Endothelial cell of umbilical vein (primary cell): ENCODE measurements around the gene C16orf78. TPM values are rescaled to one million over a fixed set of nuclear protein-coding genes. Genes with fewer than 3 reads are reported as not detected.

Source experiments
- BruUV-seq: library from RNA; stranded (reverse); fragments of 400-500 nt; replicated peaks from 2 replicates; lab custom pipeline; 2021; lab: Mats Ljungman, UMichigan
- CTCF ChIA-PET: fragments of 300-600, 350-600 bp; sonication (Branson Sonifier 250); formaldehyde crosslinking; loops from one replicate; lab custom pipeline; 2021; ENCODE audit warnings: antibody characterized with exemption, inconsistent platforms; lab: Charles Lee
- POLR2A ChIA-PET: fragments of 300-600, 350-600 bp; sonication (Branson Sonifier 250); formaldehyde crosslinking; loops from one replicate; lab custom pipeline; 2021; ENCODE audit warnings: antibody characterized with exemption, inconsistent platforms; lab: Charles Lee
- DNase-seq: peaks from one replicate; pipeline ENCODE4 v3.0.0-alpha.2; 2011; ENCODE audit warnings: low read depth, low spot score
- FAIRE-seq: peaks from 2 replicates; lab custom pipeline; 2011; peaks lifted over from hg19 to GRCh38; lab: Jason Lieb, UNC
- H2AFZ ChIP-seq: 2 replicates; pipeline ENCODE4 v1.6.0; 2012; ENCODE audit warnings: low read depth, low read length, control low read depth, inconsistent platforms
- H3K27ac ChIP-seq: 2 replicates; pipeline ENCODE4 v1.5.1; 2011; ENCODE audit warnings: low read depth, mild to moderate bottlenecking, control low read depth, low read length, moderate library complexity; ENCODE audit not compliant: insufficient read depth
- H3K27me3 ChIP-seq, 2 experiments: 2 replicates each; pipeline versions ENCODE4 v1.6.0 to v1.6.1; 2011; ENCODE audit warnings: low read length in 2 of 2, mixed read lengths in 1 of 2; ENCODE audit not compliant: control insufficient read depth in 2 of 2, insufficient read depth in 2 of 2
- H3K36me3 ChIP-seq, 2 experiments: 2 replicates in 1 of 2; 3 replicates in 1 of 2; pipeline ENCODE4 v1.5.1; 2011; ENCODE audit warnings: low read length in 2 of 2, mild to moderate bottlenecking in 1 of 2, moderate library complexity in 1 of 2; ENCODE audit not compliant: control insufficient read depth in 2 of 2, insufficient read depth in 2 of 2; ENCODE audit errors: extremely low read depth in 1 of 2
- H3K4me1 ChIP-seq: 3 replicates; pipeline ENCODE4 v1.5.1; 2011; ENCODE audit warnings: mild to moderate bottlenecking, low read length; ENCODE audit not compliant: control insufficient read depth, insufficient read depth; ENCODE audit errors: extremely low read depth
- H3K4me2 ChIP-seq: 2 replicates; pipeline ENCODE4 v1.6.1; 2011; ENCODE audit warnings: low read length, control low read depth, mixed read lengths; ENCODE audit not compliant: insufficient read depth
- H3K4me3 ChIP-seq, 3 experiments: fragments of 200-600 bp in 1 of 3; sonication (generic), shearing (Covaris generic) in 1 of 3; replicated peaks in 1 of 3; 2 replicates each; pipeline ENCODE4 v1.5.1; 2011 to 2016; ENCODE audit warnings: control low read depth in 3 of 3, low read length in 3 of 3, mild to moderate bottlenecking in 2 of 3, inconsistent platforms in 1 of 3, low read depth in 1 of 3, moderate library complexity in 1 of 3; ENCODE audit not compliant: insufficient read depth in 1 of 3
- H3K79me2 ChIP-seq: 2 replicates; pipeline ENCODE4 v1.6.0; 2012; ENCODE audit warnings: low read length, inconsistent platforms; ENCODE audit not compliant: control insufficient read depth, insufficient read depth
- H3K9ac ChIP-seq: replicated peaks from 2 replicates; pipeline ENCODE3; 2011; ENCODE audit warnings: low read length, control low read depth; ENCODE audit not compliant: insufficient read depth; ENCODE audit errors: extremely low read depth
- H3K9me1 ChIP-seq: replicated peaks from 3 replicates; pipeline ENCODE4 v1.6.0; 2011; ENCODE audit warnings: mild to moderate bottlenecking, low read length; ENCODE audit not compliant: control insufficient read depth, insufficient read depth; ENCODE audit errors: extremely low read depth
- H3K9me3 ChIP-seq: replicated peaks from 2 replicates; pipeline ENCODE4 v1.5.1; 2012; ENCODE audit warnings: low read length, inconsistent platforms; ENCODE audit not compliant: control insufficient read depth, insufficient read depth
- H4K20me1 ChIP-seq: replicated peaks from 2 replicates; pipeline ENCODE3; 2011; ENCODE audit warnings: mild to moderate bottlenecking, low read length; ENCODE audit not compliant: control insufficient read depth, insufficient read depth; ENCODE audit errors: extremely low read depth
- EZH2 ChIP-seq: IDR thresholded peaks from 2 replicates; pipeline ENCODE4 v1.6.1; 2012; ENCODE audit warnings: borderline replicate concordance, low read depth, mild to moderate bottlenecking, moderate library complexity, low read length, inconsistent platforms; ENCODE audit not compliant: severe bottlenecking
- FOS ChIP-seq: IDR thresholded peaks from 2 replicates; pipeline ENCODE4 v1.6.1; 2011; ENCODE audit warnings: mild to moderate bottlenecking, low read length, moderate library complexity, borderline replicate concordance; ENCODE audit not compliant: insufficient read depth
- GATA2 ChIP-seq: IDR thresholded peaks from 2 replicates; pipeline ENCODE4 v1.7.0; 2011; ENCODE audit warnings: low read depth, mild to moderate bottlenecking, moderate library complexity, mixed read lengths, low read length; ENCODE audit not compliant: insufficient read length, insufficient read depth
- JUN ChIP-seq: IDR thresholded peaks from 2 replicates; pipeline ENCODE4 v1.6.1; 2011; ENCODE audit warnings: borderline replicate concordance, low read depth; ENCODE audit not compliant: insufficient read length, insufficient read depth
- MYC ChIP-seq: IDR thresholded peaks from one replicate; pipeline ENCODE4 v1.6.1; 2011; ENCODE audit warnings: mild to moderate bottlenecking, low read depth, low read length
- POLR2A ChIP-seq: IDR thresholded peaks from 2 replicates; pipeline ENCODE4 v1.6.1; 2012; ENCODE audit warnings: low read depth, mild to moderate bottlenecking, control low read depth, low read length
- POLR2AphosphoS5 ChIP-seq: IDR thresholded peaks from 2 replicates; pipeline ENCODE4 v1.6.1; 2012; ENCODE audit warnings: low read depth, mild to moderate bottlenecking, control low read depth, low read length, moderate library complexity; ENCODE audit not compliant: insufficient read depth
- dilution Hi-C: fragments of 300-500 bp; cut with MboI; formaldehyde crosslinking; loops from one replicate; pipeline ENCODE4 v1.15.0; 2019; ENCODE audit warnings: low sequenced_read_pairs; ENCODE audit not compliant: extremely low pct_ligation_motif_present
- intact Hi-C: fragments of 100-400 bp; cut with micrococcal nuclease; formaldehyde crosslinking; loops from one replicate; pipeline ENCODE4 v1.10.0; 2022
- polyA plus RNA-seq, 4 experiments: library from polyadenylated mRNA; depleted of rRNA in 3 of 4; stranded (reverse) in 3 of 4; unstranded in 1 of 4; fragments of >200 nt; gene quantifications; 2 replicates each; pipeline versions ENCODE4 v1.2.1 to v1.2.3, GENCODE V29; 2011 to 2012; ENCODE audit warnings: missing spikeins in 1 of 4
- total RNA-seq: library from RNA; stranded (reverse); gene quantifications from 2 replicates; pipeline ENCODE4 v1.2.3, GENCODE V29; 2021
- TF ChIP-seq, protein P1 (sequence below), 2 donors: IDR thresholded peaks; 1 replicate in 1 of 2; 2 replicates in 1 of 2; pipeline ENCODE4 v1.5.1; 2011; ENCODE audit warnings: low read length in 2 of 2, mild to moderate bottlenecking in 2 of 2, moderate library complexity in 2 of 2, control low read depth in 1 of 2, inconsistent platforms in 1 of 2, low read depth in 1 of 2; ENCODE audit not compliant: insufficient read depth in 1 of 2; ENCODE audit errors: extremely low read depth in 1 of 2
- TF ChIP-seq, protein P2 (sequence below): IDR thresholded peaks from 2 replicates; pipeline ENCODE4 v1.6.1; 2011; ENCODE audit not compliant: insufficient read depth, insufficient read length

The C16orf78 gene
- total and polyA plus RNA-seq, 2 donors (not counting 3 experiments of a cell fraction or from before 2014, with no cell fraction given) = not detected

DNA sequence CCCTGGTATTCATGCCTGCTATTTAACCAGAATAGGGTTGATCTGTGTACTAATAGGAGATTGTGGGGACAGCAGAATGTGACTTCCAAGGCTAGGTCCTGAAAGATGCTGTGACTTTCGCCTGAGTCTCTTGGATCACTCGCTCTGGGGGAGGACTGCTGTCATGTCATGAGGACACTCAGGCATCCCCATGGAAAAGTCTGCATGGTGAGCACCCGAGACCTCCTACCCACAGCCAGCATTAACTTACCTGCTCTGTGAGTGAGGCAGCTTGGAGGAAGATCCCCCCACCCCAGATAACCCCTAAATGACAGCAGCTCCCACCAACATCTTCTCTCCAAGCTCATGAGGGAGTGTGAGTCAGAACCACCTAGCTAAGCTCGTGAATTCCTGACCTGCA lies 30.3 kb upstream of the C16orf78 start:
- dilution Hi-C loops = no loop called here
- H4K20me1 ChIP-seq = no peaks in the 10 kb centered on the region
- no peak for DNase-seq
- H3K4me2 ChIP-seq = no peak overlapping the region
- no peaks in the 10 kb centered on the region for H3K4me1 ChIP-seq
- H3K9me1 ChIP-seq = no peaks in the 10 kb centered on the region
- H3K36me3 ChIP-seq = no peaks in the 10 kb centered on the region
- ChIA-PET CTCF (no interaction called here), POLR2A (no interaction called here)
- intact Hi-C loops = no loop called here
- no peaks in the 10 kb centered on the region for H3K79me2 ChIP-seq
- H3K27me3 ChIP-seq = no peaks in the 10 kb centered on the region
- no peak overlapping the region for H3K4me3 ChIP-seq
- BruUV-seq = no TSS peak
- H3K9ac ChIP-seq = no peak overlapping the region
- FAIRE-seq = no peak
- TF ChIP-seq GATA2 (no peak), EZH2 (no peak), MYC (no peak), FOS (no peak), POLR2A (no peak), JUN (no peak), POLR2AphosphoS5 (no peak)
- TF ChIP-seq, protein P1, sequence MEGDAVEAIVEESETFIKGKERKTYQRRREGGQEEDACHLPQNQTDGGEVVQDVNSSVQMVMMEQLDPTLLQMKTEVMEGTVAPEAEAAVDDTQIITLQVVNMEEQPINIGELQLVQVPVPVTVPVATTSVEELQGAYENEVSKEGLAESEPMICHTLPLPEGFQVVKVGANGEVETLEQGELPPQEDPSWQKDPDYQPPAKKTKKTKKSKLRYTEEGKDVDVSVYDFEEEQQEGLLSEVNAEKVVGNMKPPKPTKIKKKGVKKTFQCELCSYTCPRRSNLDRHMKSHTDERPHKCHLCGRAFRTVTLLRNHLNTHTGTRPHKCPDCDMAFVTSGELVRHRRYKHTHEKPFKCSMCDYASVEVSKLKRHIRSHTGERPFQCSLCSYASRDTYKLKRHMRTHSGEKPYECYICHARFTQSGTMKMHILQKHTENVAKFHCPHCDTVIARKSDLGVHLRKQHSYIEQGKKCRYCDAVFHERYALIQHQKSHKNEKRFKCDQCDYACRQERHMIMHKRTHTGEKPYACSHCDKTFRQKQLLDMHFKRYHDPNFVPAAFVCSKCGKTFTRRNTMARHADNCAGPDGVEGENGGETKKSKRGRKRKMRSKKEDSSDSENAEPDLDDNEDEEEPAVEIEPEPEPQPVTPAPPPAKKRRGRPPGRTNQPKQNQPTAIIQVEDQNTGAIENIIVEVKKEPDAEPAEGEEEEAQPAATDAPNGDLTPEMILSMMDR (IDR thresholded peaks at IDR 0.05; ENCODE audit: extremely low read depth in 1 of 2, insufficient read depth in 1 of 2, low read depth in 1 of 2, low read length in 2 of 2) = no peak
- TF ChIP-seq, protein P2, sequence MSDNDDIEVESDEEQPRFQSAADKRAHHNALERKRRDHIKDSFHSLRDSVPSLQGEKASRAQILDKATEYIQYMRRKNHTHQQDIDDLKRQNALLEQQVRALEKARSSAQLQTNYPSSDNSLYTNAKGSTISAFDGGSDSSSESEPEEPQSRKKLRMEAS = no peak
- no peak overlapping the region for H3K27ac ChIP-seq
- H3K9me3 ChIP-seq = no peaks in the 10 kb centered on the region
- H2AFZ ChIP-seq = no peak overlapping the region
